H54 (cell line): Measurements from ENCODE around the gene RIT1.
A peak's percentile ranks its signal among the peaks of the same experiment; 100 is the strongest.
"Not testable (repeated sequence)": the region's sequence is repeated elsewhere in the genome, so short reads cannot be mapped to it uniquely, and the experiment has no call there.

Experiments
- DNase-seq: peaks from one replicate; pipeline ENCODE4 v3.0.0; 2011; ENCODE audit warnings: low spot score, mixed read lengths; ENCODE audit not compliant: insufficient read length
- FAIRE-seq: peaks from 3 replicates; lab custom pipeline; 2011; peaks lifted over from hg19 to GRCh38; lab: Jason Lieb, UNC
- POLR2A ChIP-seq: IDR thresholded peaks from 2 replicates; pipeline ENCODE4 v1.6.1; 2011; ENCODE audit warnings: low read depth, mild to moderate bottlenecking, low read length

The RIT1 gene

DNA sequence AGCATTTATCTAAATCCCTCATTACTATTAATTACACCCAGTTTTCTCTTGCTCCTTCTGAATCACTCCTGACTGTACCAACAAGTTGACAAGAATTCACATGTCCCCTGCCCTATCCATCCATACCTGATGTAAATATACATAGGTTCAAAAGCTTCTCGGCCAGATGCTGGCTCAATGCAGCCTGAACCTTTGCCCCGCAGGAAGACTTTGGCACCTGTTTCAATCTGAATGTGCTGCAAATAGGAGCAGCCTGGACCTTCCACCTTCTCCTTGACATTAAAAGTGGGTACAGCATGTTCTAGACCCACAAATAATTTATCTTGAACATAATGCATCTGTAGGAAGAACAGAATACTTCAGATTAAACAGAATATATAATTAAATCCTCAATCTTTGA lies 14.4 kb upstream of the RIT1 start:
- TF ChIP-seq POLR2A: no peak
- FAIRE-seq (no peak), DNase-seq (no peak)

DNA sequence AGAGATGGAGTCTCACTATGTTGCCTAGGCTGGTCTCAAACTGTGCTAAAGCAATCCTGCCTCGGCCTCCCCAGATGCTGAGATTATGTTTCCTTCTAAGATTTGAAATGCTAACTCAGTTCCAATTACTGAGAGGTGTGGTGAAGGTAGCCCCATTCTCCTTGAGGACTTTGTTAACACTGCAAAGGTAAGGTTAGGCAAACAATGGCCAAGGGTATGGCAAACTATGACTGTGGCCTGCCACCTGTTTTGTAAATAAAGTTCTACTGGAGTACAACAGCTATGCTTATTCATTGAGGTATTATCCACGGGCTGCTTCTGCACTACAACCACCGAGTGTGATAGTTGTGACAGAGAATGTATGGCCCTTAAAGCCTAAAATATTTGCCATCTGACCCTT lies 9.6 kb upstream of the RIT1 start:
- DNase-seq: no peak
- no peak for TF ChIP-seq POLR2A
- no peak for FAIRE-seq

DNA sequence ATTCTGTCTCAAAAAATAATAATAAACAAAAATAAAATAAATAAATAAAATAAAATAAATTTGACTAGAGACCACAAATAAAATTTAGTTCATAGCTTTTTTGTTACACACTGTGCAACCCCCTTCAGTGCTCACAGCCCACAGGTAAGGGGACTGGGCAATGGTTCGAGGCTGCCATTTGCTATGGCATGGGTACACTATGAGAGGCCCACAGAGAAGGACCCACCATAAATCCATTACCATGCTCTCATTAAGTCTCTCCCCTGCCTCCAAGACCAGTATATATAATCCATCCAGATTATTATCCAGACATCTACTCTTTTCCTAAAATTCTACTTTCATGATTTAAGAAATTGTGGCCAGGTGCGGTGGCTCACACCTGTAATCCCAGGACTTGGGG lies 8.7 kb upstream of the RIT1 start:
- no peak for FAIRE-seq
- no peak for DNase-seq
- TF ChIP-seq POLR2A: no peak

DNA sequence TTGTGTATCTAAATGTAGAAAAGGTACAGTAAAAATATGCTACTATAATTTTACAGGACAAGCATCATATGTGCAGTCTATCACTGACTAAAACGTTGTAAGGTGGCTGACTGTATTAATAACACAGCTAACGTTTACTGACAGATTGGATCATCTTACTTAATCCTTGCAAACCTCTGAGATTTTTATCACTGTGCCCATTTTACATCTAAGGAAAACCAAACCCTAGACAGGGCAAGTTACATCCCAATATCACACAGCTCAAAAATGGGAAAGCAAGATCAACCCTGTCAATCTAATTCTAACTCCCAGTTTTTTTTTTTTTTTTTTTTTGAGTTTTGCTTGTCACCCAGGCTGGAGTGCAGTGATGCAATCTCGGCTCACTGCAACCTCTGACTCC lies 7.5 kb upstream of the RIT1 start:
- no peak for TF ChIP-seq POLR2A
- FAIRE-seq (no peak), DNase-seq (no peak)

DNA sequence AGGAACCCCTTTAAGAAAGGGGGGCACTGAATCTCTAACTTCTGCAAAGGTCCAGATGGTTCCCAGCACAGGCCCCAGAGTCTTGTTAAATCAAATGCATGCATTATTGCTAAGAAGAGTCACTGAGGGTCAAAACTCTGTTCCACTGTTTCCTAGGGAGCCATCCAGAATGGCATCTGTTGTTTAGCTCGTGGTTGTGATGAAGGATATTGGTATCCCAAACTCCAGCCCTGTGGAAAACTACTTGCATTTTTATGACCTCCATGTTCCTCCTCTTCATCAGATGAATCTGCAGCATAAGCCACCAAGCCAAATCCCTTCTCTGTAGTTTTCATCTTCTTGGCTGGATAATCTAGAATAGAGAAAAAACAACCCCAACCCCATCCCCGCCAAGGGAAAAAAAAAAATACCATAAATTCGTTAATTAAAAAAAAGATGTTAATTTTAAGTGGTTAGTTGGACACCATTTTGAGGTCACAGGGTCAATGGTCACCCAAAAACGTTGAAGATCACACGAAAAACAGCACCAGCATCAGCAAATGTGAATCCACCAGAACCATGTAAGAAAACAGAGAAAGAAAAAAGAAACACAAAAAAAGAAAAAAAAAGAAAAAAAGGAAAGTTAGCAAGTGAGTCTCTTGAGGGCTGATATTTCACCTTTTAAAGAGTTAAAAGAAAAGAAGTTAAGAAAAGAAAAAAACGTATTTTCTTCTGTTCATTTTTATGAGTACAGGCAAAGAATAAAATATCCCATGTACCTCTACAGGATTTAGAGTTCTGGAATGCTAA lies 3.0 kb upstream of the RIT1 start:
- no peak for FAIRE-seq
- no peak for DNase-seq
- TF ChIP-seq POLR2A: no peak

DNA sequence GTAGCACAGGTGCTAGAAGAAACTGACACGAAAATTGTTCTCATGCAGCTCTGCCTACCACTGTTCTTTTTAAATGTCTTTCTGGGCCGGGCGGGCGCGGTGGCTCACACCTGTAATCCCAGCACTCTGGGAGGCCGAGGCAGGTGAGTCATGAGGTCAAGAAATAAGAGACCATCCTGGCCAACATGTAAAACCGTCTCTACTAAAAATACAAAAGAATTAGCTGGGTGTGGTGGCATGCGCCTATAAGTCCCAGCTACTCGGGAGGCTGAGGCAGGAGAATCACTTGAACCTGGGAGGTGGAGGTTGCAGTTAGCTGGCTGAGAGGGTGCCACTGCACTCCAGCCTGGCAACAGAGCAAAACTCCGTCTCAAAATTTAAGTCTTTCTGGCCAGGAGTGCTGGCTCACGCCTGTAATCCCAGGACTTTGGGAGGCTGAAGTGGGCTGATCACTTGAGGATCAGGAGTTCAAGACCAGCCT lies 947 bp upstream of the RIT1 start:
- TF ChIP-seq POLR2A: no peak
- FAIRE-seq (no peak), DNase-seq (no peak)

DNA sequence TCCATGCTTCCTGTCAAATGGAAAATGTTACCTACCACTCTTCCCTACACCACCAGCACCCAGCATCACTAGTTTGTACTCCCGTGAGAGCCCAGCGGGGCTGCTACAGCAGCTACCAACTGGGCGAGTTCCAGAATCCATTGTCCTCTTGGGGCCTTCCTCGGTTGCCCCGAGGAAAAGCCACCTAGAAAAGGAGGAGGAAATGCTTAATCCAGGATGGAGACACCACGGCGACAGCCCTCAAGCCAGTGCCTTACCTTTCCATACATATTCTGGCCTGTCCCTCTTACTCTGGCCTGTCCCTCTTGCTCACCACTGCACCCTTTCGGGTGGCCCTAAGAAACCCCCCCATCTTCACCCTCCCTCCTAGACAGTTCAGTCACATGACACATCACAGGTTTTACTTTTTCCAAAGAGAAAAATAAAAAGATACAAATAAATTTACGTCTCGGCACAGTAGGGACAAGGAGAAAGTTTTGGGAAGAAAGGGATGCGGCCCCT lies 478 bp downstream of the RIT1 start:
- no peak for TF ChIP-seq POLR2A
- no peak for FAIRE-seq
- peak; percentile 47 for DNase-seq

DNA sequence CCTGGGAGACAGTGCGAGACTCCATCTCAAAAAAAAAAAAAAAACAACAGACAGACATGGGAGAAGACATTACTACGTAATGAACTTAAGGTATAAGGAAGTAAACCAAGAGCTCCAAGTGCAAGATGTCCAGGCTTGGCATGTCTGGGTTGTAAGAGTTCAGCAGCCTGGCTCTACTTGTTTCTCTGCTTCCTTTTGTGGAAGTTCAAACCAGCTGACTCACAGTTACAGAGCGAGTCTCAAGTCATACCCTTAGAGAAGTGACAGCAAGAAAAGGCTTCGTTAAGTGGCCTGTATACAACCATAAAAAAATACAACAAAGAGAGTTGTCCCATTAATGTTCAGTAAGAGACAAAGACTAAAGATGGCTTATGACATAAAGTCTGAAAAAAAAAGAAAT lies 1.3 kb downstream of the RIT1 start:
- DNase-seq: no peak
- FAIRE-seq: no peak
- no peak for TF ChIP-seq POLR2A

DNA sequence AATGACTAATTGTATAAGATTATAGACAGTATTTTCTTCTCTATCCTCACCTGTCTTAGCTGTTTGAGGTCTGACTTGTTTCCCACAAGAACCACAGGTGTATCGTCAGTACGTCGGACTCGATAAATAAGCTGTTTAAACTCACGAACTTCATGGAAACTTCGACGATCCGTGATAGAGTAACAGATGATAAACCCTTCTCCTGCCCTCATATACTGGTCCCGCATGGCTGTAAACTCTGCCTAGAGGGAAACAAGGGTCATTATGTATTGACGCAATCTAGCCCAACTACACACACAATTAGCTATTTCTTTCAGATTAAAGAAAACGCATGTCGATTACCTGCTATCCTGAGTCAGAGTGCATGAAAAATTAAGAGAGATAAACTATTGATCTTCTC lies 6.9 kb downstream of the RIT1 start:
- FAIRE-seq: no peak
- no peak for TF ChIP-seq POLR2A

DNA sequence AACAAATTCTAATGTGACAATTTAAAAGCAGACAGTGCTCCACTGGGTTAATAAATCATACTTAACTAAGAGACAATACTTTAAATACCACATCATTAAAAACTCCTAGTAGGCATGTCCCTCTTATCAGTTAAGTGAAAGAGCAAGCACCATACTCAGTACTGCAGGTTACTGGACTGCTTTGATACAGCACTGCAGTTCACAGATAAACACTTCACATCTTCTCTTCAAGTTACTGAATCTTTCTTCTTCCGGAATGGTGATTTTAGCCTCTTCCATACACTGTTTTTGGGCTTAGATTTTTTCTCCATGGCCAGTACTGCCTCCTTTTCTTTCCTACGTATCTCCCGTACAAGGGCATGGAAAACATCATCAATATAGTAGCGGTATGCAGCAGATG lies 11.0 kb downstream of the RIT1 start:
- TF ChIP-seq POLR2A: no peak
- no peak for FAIRE-seq
- no peak for DNase-seq

More for the DNA sequence above, 6.9 kb downstream of the RIT1 start:
- DNase-seq: no peak

DNA sequence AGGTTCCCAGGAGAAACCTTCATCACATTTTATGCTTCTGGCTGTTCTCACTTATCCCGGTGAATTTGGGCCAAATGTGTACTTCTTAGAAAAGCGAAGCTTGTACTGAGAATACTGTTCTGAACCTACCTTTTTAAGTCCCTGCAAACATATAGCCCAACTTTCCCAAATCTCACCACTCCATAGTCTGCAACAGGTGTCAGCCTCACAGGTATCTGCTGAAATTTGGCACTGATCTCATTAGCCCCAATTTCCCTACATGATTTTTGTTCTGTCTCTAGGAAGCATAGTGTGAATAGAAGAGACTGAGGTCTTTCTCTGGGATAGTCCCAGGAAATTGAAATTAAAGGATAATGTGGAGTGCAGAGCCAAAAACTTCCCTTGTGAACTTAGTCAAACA lies 11.5 kb downstream of the RIT1 start:
- FAIRE-seq (no peak), DNase-seq (no peak)
- TF ChIP-seq POLR2A: no peak

DNA sequence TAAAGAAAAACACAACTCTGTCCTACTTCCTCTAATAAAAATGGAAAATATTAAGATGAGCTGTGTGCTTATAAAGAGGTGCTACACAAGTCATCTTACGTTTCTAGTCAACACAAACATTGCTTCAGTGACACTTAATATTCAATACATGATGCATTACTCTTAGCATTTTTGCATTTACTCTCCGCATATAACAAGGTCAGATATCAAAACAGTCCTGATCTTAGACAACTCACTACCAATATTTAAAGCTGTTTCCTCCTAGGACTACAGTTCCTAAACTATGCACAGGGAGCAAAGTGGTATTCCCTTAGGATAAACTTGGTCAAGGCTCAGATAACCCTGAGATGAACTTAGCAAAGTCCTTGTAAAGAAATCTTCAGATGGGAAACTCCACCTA lies 12.3 kb downstream of the RIT1 start:
- DNase-seq (no peak), FAIRE-seq (no peak)
- TF ChIP-seq POLR2A: no peak

DNA sequence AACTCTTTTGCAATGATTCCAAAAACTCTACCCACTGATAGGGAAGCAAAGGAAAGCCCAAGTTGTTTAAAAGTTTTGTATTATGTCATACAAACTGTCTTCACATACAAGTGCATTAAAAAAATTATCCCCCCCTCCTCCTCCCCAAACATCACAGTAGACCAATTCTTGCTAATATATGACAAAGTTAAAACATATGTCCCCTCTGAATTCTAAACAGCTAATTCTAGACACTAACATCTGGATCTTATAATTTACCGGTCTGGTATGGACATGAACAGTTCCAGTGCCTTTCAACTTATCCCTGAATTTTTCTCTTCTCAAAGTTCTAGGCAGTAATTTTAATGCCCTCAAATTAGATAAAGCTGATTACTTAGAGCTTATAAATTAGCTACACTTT lies 13.4 kb downstream of the RIT1 start:
- DNase-seq (no peak), FAIRE-seq (no peak)
- TF ChIP-seq POLR2A: no peak

DNA sequence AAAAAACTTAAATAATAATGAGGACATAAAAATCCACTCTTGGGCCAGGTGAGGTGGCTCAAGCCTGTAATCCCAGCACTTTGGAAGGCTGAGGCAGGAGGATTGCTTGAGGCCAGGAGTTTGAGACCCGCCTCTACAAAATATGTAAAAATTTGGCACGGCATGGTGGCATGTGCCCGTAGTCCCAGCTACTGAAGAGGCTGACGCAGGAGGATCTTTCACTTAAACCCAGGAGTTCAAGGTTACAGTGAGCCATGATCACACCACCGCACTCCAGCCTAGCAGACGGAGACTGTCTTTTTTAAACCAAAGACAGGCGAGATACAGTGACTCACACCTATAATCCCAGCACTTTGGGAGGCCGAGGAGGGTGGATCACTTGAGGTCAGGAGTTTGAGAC lies 14.7 kb downstream of the RIT1 start:
- not testable (repeated sequence) for FAIRE-seq, DNase-seq

DNA sequence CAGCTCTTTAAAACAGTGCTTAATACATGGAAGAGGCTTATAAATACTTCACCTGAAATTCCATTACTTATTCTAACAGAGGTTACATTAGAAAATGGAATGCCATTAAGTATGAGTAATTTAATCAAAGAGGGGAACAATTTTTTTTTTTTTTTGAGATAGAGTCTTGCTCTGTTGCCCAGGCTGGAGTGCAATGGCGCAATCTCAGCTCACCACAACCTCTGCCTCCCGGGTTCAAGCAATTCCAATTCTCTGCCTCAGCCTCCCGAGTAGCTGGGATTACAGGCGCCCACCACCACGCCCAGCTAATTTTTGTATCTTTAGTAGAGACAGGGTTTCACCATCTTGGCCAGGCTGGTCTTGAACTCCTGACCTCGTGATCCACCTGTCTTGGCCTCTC lies 15.5 kb downstream of the RIT1 start:
- not testable (repeated sequence) for FAIRE-seq, DNase-seq
